HG02610 (cell line): Measurements from ENCODE around the gene IL34.
"Not testable (repeated sequence)": the region's sequence is repeated elsewhere in the genome, so short reads cannot be mapped to it uniquely, and the experiment has no call there.

Source experiments
- ATAC-seq: cut with Tn5 transposase; IDR thresholded peaks from one replicate; pipeline ENCODE4 v1.9.1; 2021; ENCODE audit warnings: mild to moderate bottlenecking, moderate library complexity; ENCODE audit not compliant: unreplicated experiment

The IL34 gene

GRCh38 chr16:70646260-70647241 lies at the start of gene IL34:
Gene IL34 (plus strand): TSS chr16:70646559. CDS start chr16:70646948, 389 bp downstream.
- ATAC-seq = no peak

- no peak for ATAC-seq
Observed at GRCh38 chr16:70597135-70597835, 49.1 kb upstream of the IL34 start.

GRCh38 chr16:70598937-70599503 lies 47.3 kb upstream of the IL34 start:
- no peak for ATAC-seq

- no peak for ATAC-seq
Observed at GRCh38 chr16:70600730-70601129, 45.6 kb upstream of the IL34 start.

GRCh38 chr16:70601576-70602575 lies 44.5 kb upstream of the IL34 start:
- no peak for ATAC-seq

GRCh38 chr16:70602831-70603230 lies 43.5 kb upstream of the IL34 start:
- no peak for ATAC-seq

GRCh38 chr16:70604407-70605282 lies 41.7 kb upstream of the IL34 start:
- no peak for ATAC-seq

- no peak for ATAC-seq
Observed at GRCh38 chr16:70605283-70605657, 41.1 kb upstream of the IL34 start.

GRCh38 chr16:70608521-70608920 lies 37.8 kb upstream of the IL34 start:
- ATAC-seq = no peak

GRCh38 chr16:70610273-70611223 lies 35.8 kb upstream of the IL34 start:
- no peak for ATAC-seq

- no peak for ATAC-seq
Observed at GRCh38 chr16:70611224-70611598, 35.1 kb upstream of the IL34 start.

- ATAC-seq = no peak
Observed at GRCh38 chr16:70611785-70612303, 34.5 kb upstream of the IL34 start.

GRCh38 chr16:70612931-70613330 lies 33.4 kb upstream of the IL34 start:
- ATAC-seq = no peak

- ATAC-seq = no peak
Observed at GRCh38 chr16:70614208-70614951, 32.0 kb upstream of the IL34 start.

- no peak for ATAC-seq
Observed at GRCh38 chr16:70615945-70616344, 30.4 kb upstream of the IL34 start.

- not testable (repeated sequence) for ATAC-seq
Observed at GRCh38 chr16:70621864-70622263, 24.5 kb upstream of the IL34 start.

- no peak for ATAC-seq
Observed at GRCh38 chr16:70627696-70628095, 18.7 kb upstream of the IL34 start.
